SK-N-SH (cell line): ENCODE measurements around the gene FLOT1. TPM values are rescaled to one million over a fixed set of nuclear protein-coding genes. Genes with fewer than 3 reads are reported as not detected.

Experiments used
- CTCF ChIA-PET: fragments of 300-600, 350-600 bp; formaldehyde crosslinking; extraction: SDS; loops from one replicate; lab custom pipeline; 2021; lab: Yijun Ruan, JAX
- POLR2A ChIA-PET: fragments of 350-600 bp; sonication (Branson Sonifier 250); formaldehyde crosslinking; extraction: SDS; loops from one replicate; lab custom pipeline; 2020; ENCODE audit warnings: antibody characterized with exemption, inconsistent platforms; lab: Yijun Ruan, JAX
- DNase-seq: peaks from one replicate; pipeline ENCODE4 v3.0.0; 2012
- H2AFZ ChIP-seq: fragments of 200-600 bp; sonication (generic); 2 replicates; pipeline ENCODE4 v1.8.1; 2016; ENCODE audit warnings: antibody characterized with exemption, mild to moderate bottlenecking, low read depth
- H3F3A ChIP-seq: fragments of 200-600 bp; sonication (generic); replicated peaks from 2 replicates; pipeline ENCODE3; 2016; ENCODE audit warnings: antibody characterized with exemption, mild to moderate bottlenecking; ENCODE audit not compliant: insufficient read depth
- H3K27ac ChIP-seq, 2 experiments: fragments of 200-500 bp in 1 of 2; fragments of 200-600 bp in 1 of 2; sonication (Bioruptor generic) in 1 of 2; sonication (generic), shearing (Covaris generic) in 1 of 2; 2 replicates each; pipeline versions ENCODE4 v1.5.1 to v1.6.1; 2014 to 2016; ENCODE audit warnings: low read depth in 2 of 2, inconsistent platforms in 1 of 2, low read length in 1 of 2, mild to moderate bottlenecking in 1 of 2, mixed read lengths in 1 of 2
- H3K27me3 ChIP-seq: fragments of 200-600 bp; sonication (generic), shearing (Covaris generic); 2 replicates; pipeline ENCODE4 v1.6.1; 2016; ENCODE audit warnings: mixed run types; ENCODE audit not compliant: insufficient read depth
- H3K36me3 ChIP-seq, 2 experiments: fragments of 200-500 bp in 1 of 2; fragments of 200-600 bp in 1 of 2; sonication (Bioruptor generic) in 1 of 2; sonication (generic) in 1 of 2; replicated peaks in 1 of 2; 2 replicates each; pipeline versions ENCODE3 to v1.5.1; 2014 to 2016; ENCODE audit warnings: low read length in 1 of 2, mild to moderate bottlenecking in 1 of 2; ENCODE audit not compliant: insufficient read depth in 2 of 2, control insufficient read depth in 1 of 2
- H3K4me1 ChIP-seq, 2 experiments: fragments of 200-500 bp in 1 of 2; fragments of 200-600 bp in 1 of 2; sonication (Bioruptor generic) in 1 of 2; sonication (generic), shearing (Covaris generic) in 1 of 2; 2 replicates each; pipeline versions ENCODE4 v1.5.1 to v1.6.1; 2014 to 2016; ENCODE audit warnings: low read depth in 1 of 2, low read length in 1 of 2, mixed run types in 1 of 2; ENCODE audit not compliant: insufficient read depth in 2 of 2, control insufficient read depth in 1 of 2
- H3K4me2 ChIP-seq: fragments of 200-600 bp; sonication (generic), shearing (Covaris generic); 2 replicates; pipeline ENCODE4 v1.6.1; 2017; ENCODE audit warnings: mixed run types
- H3K4me3 ChIP-seq, 2 experiments: fragments of 200-500 bp in 1 of 2; fragments of 200-600 bp in 1 of 2; sonication (Bioruptor generic) in 1 of 2; sonication (generic), shearing (Covaris generic) in 1 of 2; 2 replicates each; pipeline versions ENCODE4 v1.5.1 to v1.8.1; 2014 to 2016; ENCODE audit warnings: low read depth in 2 of 2, inconsistent platforms in 1 of 2, low read length in 1 of 2, mild to moderate bottlenecking in 1 of 2, mixed read lengths in 1 of 2, moderate library complexity in 1 of 2
- H3K79me2 ChIP-seq: fragments of 200-600 bp; sonication (generic); 2 replicates; pipeline ENCODE4 v1.8.1; 2017; ENCODE audit warnings: mild to moderate bottlenecking; ENCODE audit not compliant: insufficient read depth
- H3K9ac ChIP-seq: fragments of 200-600 bp; sonication (generic); 2 replicates; pipeline ENCODE4 v1.6.1; 2017; ENCODE audit warnings: mixed run types
- H3K9me2 ChIP-seq: fragments of 200-600 bp; sonication (generic); 2 replicates; pipeline ENCODE4 v1.6.1; 2017; ENCODE audit warnings: mixed run types
- H3K9me3 ChIP-seq: fragments of 200-600 bp; sonication (generic); 2 replicates; pipeline ENCODE4 v1.6.1; 2017; ENCODE audit warnings: mixed run types, mild to moderate bottlenecking, moderate library complexity
- H4K20me1 ChIP-seq: fragments of 200-600 bp; sonication (generic); 2 replicates; pipeline ENCODE4 v1.6.1; 2017; ENCODE audit warnings: mild to moderate bottlenecking, mixed run types; ENCODE audit not compliant: insufficient read depth
- EP300 ChIP-seq, 2 experiments: IDR thresholded peaks; 2 replicates each; pipeline versions ENCODE4 v1.4.0 to v1.6.1; 2012; ENCODE audit warnings: borderline replicate concordance in 1 of 2, low read depth in 1 of 2, low read length in 1 of 2
- FOXM1 ChIP-seq: IDR thresholded peaks from 2 replicates; pipeline ENCODE4 v1.4.0; 2012; ENCODE audit warnings: low read depth, mild to moderate bottlenecking
- GATA2 ChIP-seq: sonication (generic); formaldehyde crosslinking; IDR thresholded peaks from 2 replicates; pipeline ENCODE4 v1.5.0; 2020; ENCODE audit warnings: mild to moderate bottlenecking, missing genetic modification reagents
- IRF3 ChIP-seq: fragments of 150-350 bp; IDR thresholded peaks from 2 replicates; pipeline ENCODE4 v1.6.1; 2016; ENCODE audit warnings: mild to moderate bottlenecking, low read depth, low read length
- JUND ChIP-seq: IDR thresholded peaks from 2 replicates; pipeline ENCODE4 v1.4.0; 2012
- MAX ChIP-seq: IDR thresholded peaks from 2 replicates; pipeline ENCODE4 v1.4.0; 2012; ENCODE audit warnings: low read depth
- MEF2A ChIP-seq: IDR thresholded peaks from 2 replicates; pipeline ENCODE4 v1.4.0; 2012; ENCODE audit warnings: low read depth, borderline replicate concordance
- NFIC ChIP-seq: IDR thresholded peaks from 2 replicates; pipeline ENCODE4 v1.4.0; 2012; ENCODE audit warnings: borderline replicate concordance
- NRF1 ChIP-seq: IDR thresholded peaks from 2 replicates; pipeline ENCODE4 v1.6.1; 2012; ENCODE audit warnings: low read depth, mild to moderate bottlenecking, low read length
- PBX3 ChIP-seq: IDR thresholded peaks from 2 replicates; pipeline ENCODE4; 2012
- RCOR1 ChIP-seq: fragments of 150-350 bp; IDR thresholded peaks from 2 replicates; pipeline ENCODE4 v1.6.1; 2017; ENCODE audit warnings: antibody characterized with exemption, low read length
- REST ChIP-seq: IDR thresholded peaks from 2 replicates; pipeline ENCODE4 v1.6.1; 2012; ENCODE audit warnings: mild to moderate bottlenecking, low read depth, low read length, moderate library complexity
- RFX5 ChIP-seq: IDR thresholded peaks from 2 replicates; pipeline ENCODE4 v1.6.1; 2012; ENCODE audit warnings: mild to moderate bottlenecking, improper control_type of control experiment, low read length
- SMC3 ChIP-seq: IDR thresholded peaks from 2 replicates; pipeline ENCODE4 v1.6.1; 2012; ENCODE audit warnings: low read depth, low read length, improper control_type of control experiment
- USF1 ChIP-seq: IDR thresholded peaks from 2 replicates; pipeline ENCODE4 v1.4.0; 2012; ENCODE audit warnings: low read depth, borderline replicate concordance
- YY1 ChIP-seq: IDR thresholded peaks from 2 replicates; pipeline ENCODE4 v1.4.0; 2012; ENCODE audit warnings: low read depth, mild to moderate bottlenecking
- WGBS: methylation state at CpG from one replicate; pipeline ENCODE4 v1.1.6; 2017; ENCODE audit warnings: low lambda C conversion rate; 5-methylcytosine and 5-hydroxymethylcytosine counted together
- polyA plus RNA-seq, 3 experiments: library from polyadenylated mRNA; depleted of rRNA; stranded (reverse); fragments of >200 nt; gene quantifications; 2 replicates each; pipeline ENCODE4 v1.2.3, GENCODE V29; 2012

Gene FLOT1
- polyA plus RNA-seq, 1 of the 3 experiments (the other 2 are of a cell fraction), result 462 TPM

- Histone ChIP-seq H3K4me3 (peak overlapping the region in 1 of 2 experiments; percentile 22; a peak in 1 of 4 replicates), H3K27ac (peak overlapping the region in 1 of 2 experiments; percentile 14; a peak in 1 of 4 replicates), H3K9me3 (no peaks in the 10 kb centered on the region), H3F3A (peaks cover 59% of the 10 kb centered on the region), H4K20me1 (peaks cover 36% of the 10 kb centered on the region), H3K4me1 (peaks cover 16 to 44% of the 10 kb centered on the region in 2 experiments; a peak in 3 of 4 replicates), H3K9ac (peak overlapping the region; percentile 19; the same call in 1 of the 2 replicates), H3K27me3 (no peaks in the 10 kb centered on the region), H3K79me2 (peaks cover 76% of the 10 kb centered on the region), H3K4me2 (peak overlapping the region; percentile 69), H2AFZ (no peak overlapping the region), H3K36me3 (peaks cover 25 to 48% of the 10 kb centered on the region in 2 experiments), H3K9me2 (no peaks in the 10 kb centered on the region)
- TF ChIP-seq RFX5 (no peak), NRF1 (no peak), FOXM1 (no peak), MEF2A (no peak), MAX (no peak), GATA2 (CRISPR knock-in tag) (no peak), REST (no peak), RCOR1 (no peak), IRF3 (no peak), JUND (no peak), EP300 (IDR thresholded peaks at IDR 0.05; ENCODE audit: borderline replicate concordance in 1 of 2, low read depth in 1 of 2, low read length in 1 of 2) (no peak), USF1 (no peak), SMC3 (no peak), PBX3 (no peak), YY1 (no peak), NFIC (no peak)
- 91% methylated on average over 7 of the region's 7 CpGs for WGBS
- CTCF ChIA-PET, result interaction anchor here (0.7 to 29.8 kb wide), 19 partner anchors 9 to 203 kb away, joined by 3 to 838 read pairs (median 5); partner anchors contain the start of genes FLOT1, MDC1, MRPS18B and NRM
- POLR2A ChIA-PET, result interaction anchor here (1.2 to 2.2 kb wide), 3 partner anchors 42 to 50 kb away, joined by 7 to 24 read pairs (median 8); no protein-coding TSS in a partner anchor
- DNase-seq, result no peak
Observed at GRCh38 chr6:30679765-30680535, 62.5 kb downstream of the FLOT1 start.
